DND-41 (cell line): ENCODE results near the gene PTPRD.

Source experiments
- ATAC-seq: fragments of 200-7000 bp; cut with Tn5 transposase; 3 replicates; pipeline ENCODE4 v1.9.1; 2021; ENCODE audit warnings: low read depth; ENCODE audit not compliant: insufficient read depth
- DNase-seq: peaks from one replicate; pipeline ENCODE4 v3.0.0-alpha.2; 2020
- H2AFZ ChIP-seq: 2 replicates; pipeline ENCODE4 v1.6.0; 2012; ENCODE audit warnings: low read depth, low read length
- H3K27ac ChIP-seq: 2 replicates; pipeline ENCODE4 v1.5.1; 2012; ENCODE audit warnings: low read length, inconsistent platforms
- H3K27me3 ChIP-seq: fragments of 200-600 bp; sonication (generic); 2 replicates; pipeline ENCODE4 v1.6.0; 2012; ENCODE audit warnings: low read length, mild to moderate bottlenecking, inconsistent platforms; ENCODE audit not compliant: insufficient read depth, poor library complexity
- H3K36me3 ChIP-seq: 2 replicates; pipeline ENCODE4 v1.5.1; 2012; ENCODE audit warnings: low read length, inconsistent platforms; ENCODE audit not compliant: insufficient read depth
- H3K4me1 ChIP-seq: 2 replicates; pipeline ENCODE4 v1.5.1; 2012; ENCODE audit warnings: mild to moderate bottlenecking, low read length; ENCODE audit not compliant: insufficient read depth
- H3K4me2 ChIP-seq: 2 replicates; pipeline ENCODE4 v1.6.0; 2012; ENCODE audit warnings: mild to moderate bottlenecking, moderate library complexity, low read length, inconsistent platforms; ENCODE audit not compliant: insufficient read depth
- H3K4me3 ChIP-seq, 2 experiments: fragments of 200-600 bp in 1 of 2; shearing (Covaris generic) in 1 of 2; 2 replicates each; pipeline ENCODE4 v1.5.1; 2012 to 2016; ENCODE audit warnings: inconsistent platforms in 2 of 2, low read length in 2 of 2, mild to moderate bottlenecking in 2 of 2, low read depth in 1 of 2, moderate library complexity in 1 of 2
- H3K79me2 ChIP-seq: 2 replicates; pipeline ENCODE4 v1.6.0; 2012; ENCODE audit warnings: low read length, inconsistent platforms; ENCODE audit not compliant: insufficient read depth
- H3K9ac ChIP-seq: 2 replicates; pipeline ENCODE4 v1.6.0; 2012; ENCODE audit warnings: low read depth, mild to moderate bottlenecking, inconsistent platforms, low read length, moderate library complexity
- H3K9me3 ChIP-seq: 2 replicates; pipeline ENCODE4 v1.5.1; 2012; ENCODE audit warnings: low read length, moderate library complexity, mild to moderate bottlenecking, inconsistent platforms; ENCODE audit not compliant: insufficient read depth, severe bottlenecking
- H4K20me1 ChIP-seq: 2 replicates; pipeline ENCODE4 v1.6.0; 2012; ENCODE audit warnings: low read length; ENCODE audit not compliant: insufficient read depth
- EZH2 ChIP-seq: IDR thresholded peaks from 3 replicates; pipeline ENCODE4 v1.6.1; 2012; ENCODE audit warnings: borderline replicate concordance, low read depth, mild to moderate bottlenecking, moderate library complexity, low read length, inconsistent platforms; ENCODE audit not compliant: severe bottlenecking
- TF ChIP-seq, protein P1 (sequence below): IDR thresholded peaks from 2 replicates; pipeline ENCODE4 v1.5.1; 2012; ENCODE audit warnings: borderline replicate concordance, low read length, moderate library complexity, mild to moderate bottlenecking; ENCODE audit not compliant: poor library complexity, severe bottlenecking; ENCODE audit errors: extremely low read depth

PTPRD gene

DNA sequence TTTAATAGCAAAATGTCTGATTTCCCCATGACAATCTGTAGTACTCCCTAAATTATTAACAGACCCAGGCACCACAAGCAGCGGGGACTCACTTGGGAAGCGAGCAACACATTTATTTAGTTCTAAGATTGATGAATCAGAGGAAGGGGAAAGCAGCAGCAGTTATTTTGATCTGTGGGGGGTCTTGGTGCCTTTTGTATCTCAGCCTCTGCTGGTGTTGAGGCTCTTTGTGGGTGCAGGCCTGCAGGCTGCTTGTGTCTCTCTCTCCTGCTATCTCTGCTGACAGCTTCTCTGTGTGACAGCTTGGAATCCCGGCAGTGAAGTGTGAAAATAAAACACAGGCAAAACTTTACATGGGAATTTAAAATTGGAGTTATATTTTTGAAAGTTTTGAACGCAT lies 1935.1 kb downstream of the PTPRD start:
- Histone ChIP-seq H2AFZ (no peak overlapping the region), H4K20me1 (no peaks in the 10 kb centered on the region), H3K36me3 (no peaks in the 10 kb centered on the region), H3K27ac (no peak overlapping the region), H3K79me2 (no peaks in the 10 kb centered on the region), H3K4me3 (no peak overlapping the region), H3K4me2 (no peak overlapping the region), H3K9ac (no peak overlapping the region), H3K4me1 (no peaks in the 10 kb centered on the region), H3K27me3 (no peaks in the 10 kb centered on the region), H3K9me3 (no peaks in the 10 kb centered on the region)
- TF ChIP-seq, protein P1, sequence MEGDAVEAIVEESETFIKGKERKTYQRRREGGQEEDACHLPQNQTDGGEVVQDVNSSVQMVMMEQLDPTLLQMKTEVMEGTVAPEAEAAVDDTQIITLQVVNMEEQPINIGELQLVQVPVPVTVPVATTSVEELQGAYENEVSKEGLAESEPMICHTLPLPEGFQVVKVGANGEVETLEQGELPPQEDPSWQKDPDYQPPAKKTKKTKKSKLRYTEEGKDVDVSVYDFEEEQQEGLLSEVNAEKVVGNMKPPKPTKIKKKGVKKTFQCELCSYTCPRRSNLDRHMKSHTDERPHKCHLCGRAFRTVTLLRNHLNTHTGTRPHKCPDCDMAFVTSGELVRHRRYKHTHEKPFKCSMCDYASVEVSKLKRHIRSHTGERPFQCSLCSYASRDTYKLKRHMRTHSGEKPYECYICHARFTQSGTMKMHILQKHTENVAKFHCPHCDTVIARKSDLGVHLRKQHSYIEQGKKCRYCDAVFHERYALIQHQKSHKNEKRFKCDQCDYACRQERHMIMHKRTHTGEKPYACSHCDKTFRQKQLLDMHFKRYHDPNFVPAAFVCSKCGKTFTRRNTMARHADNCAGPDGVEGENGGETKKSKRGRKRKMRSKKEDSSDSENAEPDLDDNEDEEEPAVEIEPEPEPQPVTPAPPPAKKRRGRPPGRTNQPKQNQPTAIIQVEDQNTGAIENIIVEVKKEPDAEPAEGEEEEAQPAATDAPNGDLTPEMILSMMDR, result no peak
- no peak for TF ChIP-seq EZH2
- no peak for ATAC-seq
- DNase-seq, result no peak

GRCh38 chr9:8674536-8674935 lies 1938.3 kb downstream of the PTPRD start:
- Histone ChIP-seq H3K27me3 (no peaks in the 10 kb centered on the region), H3K4me1 (no peaks in the 10 kb centered on the region), H4K20me1 (no peaks in the 10 kb centered on the region), H3K4me3 (no peak overlapping the region), H3K9ac (no peak overlapping the region), H3K9me3 (no peaks in the 10 kb centered on the region), H3K4me2 (no peak overlapping the region), H3K27ac (no peak overlapping the region), H3K79me2 (no peaks in the 10 kb centered on the region), H2AFZ (no peak overlapping the region), H3K36me3 (no peaks in the 10 kb centered on the region)
- TF ChIP-seq, protein P1, result no peak
- no peak for TF ChIP-seq EZH2
- ATAC-seq (no peak), DNase-seq (no peak)

DNA sequence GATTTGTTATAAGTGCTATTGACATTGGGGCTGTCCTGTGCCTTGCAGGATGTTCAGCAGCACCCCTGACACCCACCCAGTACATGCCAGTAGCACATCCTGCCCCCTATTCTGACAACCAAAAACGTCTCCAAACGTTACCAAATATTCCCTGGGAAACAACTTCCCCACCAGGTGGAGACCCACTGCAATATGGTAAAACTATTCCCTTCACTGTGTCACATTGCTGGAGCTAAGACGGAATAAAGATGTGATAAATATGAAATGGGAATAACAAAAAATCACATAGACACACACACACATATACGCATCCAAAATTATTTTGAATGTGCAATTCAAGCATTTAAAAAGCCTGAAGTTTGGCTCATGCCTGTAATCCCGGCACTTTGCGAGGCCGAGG lies 1939.0 kb downstream of the PTPRD start:
- DNase-seq (no peak), ATAC-seq (no peak)
- H3K9ac ChIP-seq, result no peak overlapping the region
- no peak overlapping the region for H3K27ac ChIP-seq
- TF ChIP-seq, protein P1, result no peak
- no peak for TF ChIP-seq EZH2
- no peak overlapping the region for H3K4me3 ChIP-seq
- no peaks in the 10 kb centered on the region for H3K9me3 ChIP-seq
- H3K4me2 ChIP-seq, result no peak overlapping the region
- H3K27me3 ChIP-seq, result no peaks in the 10 kb centered on the region
- no peak overlapping the region for H2AFZ ChIP-seq
- no peaks in the 10 kb centered on the region for H4K20me1 ChIP-seq
- no peaks in the 10 kb centered on the region for H3K4me1 ChIP-seq
- no peaks in the 10 kb centered on the region for H3K79me2 ChIP-seq
- H3K36me3 ChIP-seq, result no peaks in the 10 kb centered on the region

- no peaks in the 10 kb centered on the region for H3K79me2 ChIP-seq
- no peak for DNase-seq
- H3K9me3 ChIP-seq, result no peaks in the 10 kb centered on the region
- TF ChIP-seq, protein P1, result no peak
- TF ChIP-seq EZH2, result no peak
- no peaks in the 10 kb centered on the region for H4K20me1 ChIP-seq
- no peak overlapping the region for H2AFZ ChIP-seq
- ATAC-seq, result no peak
- no peaks in the 10 kb centered on the region for H3K36me3 ChIP-seq
- no peaks in the 10 kb centered on the region for H3K27me3 ChIP-seq
- no peak overlapping the region for H3K9ac ChIP-seq
- H3K4me1 ChIP-seq, result no peaks in the 10 kb centered on the region
- H3K4me3 ChIP-seq, result no peak overlapping the region
- no peak overlapping the region for H3K27ac ChIP-seq
- H3K4me2 ChIP-seq, result no peak overlapping the region
These were observed 1942.1 kb downstream of the PTPRD start for GRCh38 chr9:8670751-8671150.
